ENCODE data around the gene CDC123.

Gene CDC123

GRCh38 chr10:12207114-12207513 is 11.1 kb downstream of the CDC123 start:
- Histone ChIP-seq H3K27ac (ENCODE audit: extremely low read depth, low read depth, low read length) (no peak overlapping the region), H3K4me3 (ENCODE audit: low read depth, low read length) (no peak overlapping the region), H3K9me3 (ENCODE audit: control insufficient read depth, insufficient read depth, low read depth, low read length) (no peaks in the 10 kb centered on the region), H3K4me1 (ENCODE audit: control insufficient read depth, insufficient read depth, low read length) (no peaks in the 10 kb centered on the region), H3K36me3 (ENCODE audit: control insufficient read depth in 2 of 2, insufficient read depth in 1 of 2, low read length in 2 of 2) (peaks cover 59 to 84% of the 10 kb centered on the region in 2 experiments)
- peak; percentile 62; the same call in 1 of the 2 replicates for TF ChIP-seq ZNF558 (tag by site-specific recombination; IDR thresholded peaks at IDR 0.05)
- TF ChIP-seq ZNF843 (tag by site-specific recombination; IDR thresholded peaks at IDR 0.05), result no peak
- ChIA-PET POLR2A (interaction anchor here (0.6 to 1.3 kb wide), 2 partner anchors 11 to 28 kb away, joined by 3 read pairs; partner anchors contain the start of genes CDC123 and NUDT5), CTCF (interaction anchor here (4.8 kb wide), 1 partner anchor 8 kb away, joined by 29 read pairs; no protein-coding TSS in a partner anchor)

GRCh38 chr10:12208460-12208859 is 12.5 kb downstream of the CDC123 start:
- POLR2A ChIA-PET, result no interaction called here
- H3K9me3 ChIP-seq (ENCODE audit: control insufficient read depth, insufficient read depth, low read depth, low read length), result no peaks in the 10 kb centered on the region
- CTCF ChIA-PET, result no interaction called here
- no peak overlapping the region for H3K27ac ChIP-seq (ENCODE audit: extremely low read depth, low read depth, low read length)
- no peak overlapping the region for H3K4me3 ChIP-seq (ENCODE audit: low read depth, low read length)
- H3K4me1 ChIP-seq (ENCODE audit: control insufficient read depth, insufficient read depth, low read length), result no peaks in the 10 kb centered on the region
- TF ChIP-seq ZNF518A (tag by site-specific recombination; conservative IDR thresholded peaks at IDR 0.05; ENCODE audit: low read depth) (no peak), ZNF596 (tag by site-specific recombination; IDR thresholded peaks at IDR 0.05) (no peak), ZNF548 (tag by site-specific recombination; IDR thresholded peaks at IDR 0.05) (no peak), ZNF174 (tag by site-specific recombination; IDR thresholded peaks at IDR 0.05) (no peak), ZFP3 (tag by site-specific recombination; IDR thresholded peaks at IDR 0.05; ENCODE audit: low read depth) (no peak), ZBTB7A (tag by site-specific recombination; IDR thresholded peaks at IDR 0.05; ENCODE audit: low read depth) (no peak), ZBTB48 (tag by site-specific recombination; IDR thresholded peaks at IDR 0.05) (no peak)
- H3K36me3 ChIP-seq (ENCODE audit: control insufficient read depth in 2 of 2, insufficient read depth in 1 of 2, low read length in 2 of 2), result peaks cover 51 to 81% of the 10 kb centered on the region in 2 experiments

- CTCF ChIA-PET, result interaction anchor here (0.5 to 1.8 kb wide), 3 partner anchors 15 to 498 kb away, joined by 4 to 7 read pairs (median 5); no protein-coding TSS in a partner anchor
- no peaks in the 10 kb centered on the region for H3K9me3 ChIP-seq (ENCODE audit: control insufficient read depth, insufficient read depth, low read depth, low read length)
- POLR2A ChIA-PET, result no interaction called here
- 0 out of 2 replicates have a peak, but pooled peaks cover 7% of the 10 kb centered on the region for H3K4me1 ChIP-seq (ENCODE audit: control insufficient read depth, insufficient read depth, low read length)
- TF ChIP-seq ZBTB21 (tag by site-specific recombination; IDR thresholded peaks at IDR 0.05), result no peak
- TF ChIP-seq ZNF558 (tag by site-specific recombination; IDR thresholded peaks at IDR 0.05), result no peak
- TF ChIP-seq ZNF544 (tag by site-specific recombination; IDR thresholded peaks at IDR 0.05), result no peak
- TF ChIP-seq ZNF140 (tag by site-specific recombination; IDR thresholded peaks at IDR 0.05), result no peak
- H3K4me3 ChIP-seq (ENCODE audit: low read depth, low read length), result no peak overlapping the region
- peaks cover 40 to 71% of the 10 kb centered on the region in 2 experiments for H3K36me3 ChIP-seq (ENCODE audit: control insufficient read depth in 2 of 2, insufficient read depth in 1 of 2, low read length in 2 of 2)
- no peak overlapping the region for H3K27ac ChIP-seq (ENCODE audit: extremely low read depth, low read depth, low read length)
Measured at GRCh38 chr10:12212454-12212853, 16.5 kb downstream of the CDC123 start.

- ChIA-PET CTCF (interaction anchor here (0.6 to 2.8 kb wide), 13 partner anchors 9 to 622 kb away, joined by 3 to 29 read pairs (median 5); no protein-coding TSS in a partner anchor), POLR2A (interaction anchor here (0.9 kb wide), 1 partner anchor 18 kb away, joined by 3 read pairs; the partner anchor contains the start of genes CDC123 and NUDT5)
- Histone ChIP-seq H3K27ac (ENCODE audit: extremely low read depth, low read depth, low read length) (no peak overlapping the region), H3K4me1 (ENCODE audit: control insufficient read depth, insufficient read depth, low read length) (0 out of 2 replicates have a peak, but pooled peaks cover 7% of the 10 kb centered on the region), H3K4me3 (ENCODE audit: low read depth, low read length) (no peak overlapping the region), H3K36me3 (ENCODE audit: control insufficient read depth in 2 of 2, insufficient read depth in 1 of 2, low read length in 2 of 2) (peaks cover 50 to 67% of the 10 kb centered on the region in 2 experiments), H3K9me3 (ENCODE audit: control insufficient read depth, insufficient read depth, low read depth, low read length) (no peaks in the 10 kb centered on the region)
- TF ChIP-seq ZSCAN16 (tag by site-specific recombination; IDR thresholded peaks at IDR 0.05) (no peak), ZNF404 (tag by site-specific recombination; IDR thresholded peaks at IDR 0.05) (no peak), SCRT1 (tag by site-specific recombination; IDR thresholded peaks at IDR 0.05; ENCODE audit: borderline replicate concordance) (no peak), ZNF426 (tag by site-specific recombination; IDR thresholded peaks at IDR 0.05) (no peak), KLF10 (tag by site-specific recombination; IDR thresholded peaks at IDR 0.05) (no peak), ZNF555 (tag by site-specific recombination; conservative IDR thresholded peaks at IDR 0.05) (no peak), ZNF24 (tag by site-specific recombination; IDR thresholded peaks at IDR 0.05) (no peak), ZNF785 (tag by site-specific recombination; IDR thresholded peaks at IDR 0.05) (no peak), ZNF138 (tag by site-specific recombination; IDR thresholded peaks at IDR 0.05; ENCODE audit: borderline replicate concordance) (no peak)
Measured at GRCh38 chr10:12213621-12214020, 17.6 kb downstream of the CDC123 start.

Data from HEK293 (cell line).